Spinal cord (tissue), 10 donors: ENCODE measurements around the gene RBBP9. TPM values are rescaled to one million over a fixed set of nuclear protein-coding genes. Genes with fewer than 3 reads are reported as not detected.
"Not testable (repeated sequence)": the region's sequence is repeated elsewhere in the genome, so short reads cannot be mapped to it uniquely, and the experiment has no call there.

ENCODE experiments used
- DNase-seq, 6 donors: peaks; one replicate each; pipeline versions ENCODE4 v3.0.0 to v3.0.0-alpha.2; 2013 to 2015; ENCODE audit warnings: low spot score in 6 of 6, low read depth in 4 of 6
- H3K27ac ChIP-seq: one replicate; pipeline ENCODE4 v1.5.1; 2013; ENCODE audit warnings: low read depth, low read length, control low read depth
- H3K27me3 ChIP-seq: one replicate; pipeline ENCODE4 v1.6.1; 2013; ENCODE audit warnings: low read length; ENCODE audit not compliant: control insufficient read depth, insufficient read depth
- H3K36me3 ChIP-seq: one replicate; pipeline ENCODE4 v1.6.1; 2013; ENCODE audit warnings: low read length; ENCODE audit not compliant: control insufficient read depth, insufficient read depth
- H3K4me1 ChIP-seq: one replicate; pipeline ENCODE4 v1.6.1; 2013; ENCODE audit warnings: low read length; ENCODE audit not compliant: control insufficient read depth, insufficient read depth
- H3K4me3 ChIP-seq: one replicate; pipeline ENCODE4 v1.5.1; 2013; ENCODE audit warnings: low read depth, low read length, control low read depth
- H3K9me3 ChIP-seq: one replicate; pipeline ENCODE4 v1.6.1; 2013; ENCODE audit warnings: low read length; ENCODE audit not compliant: control insufficient read depth, insufficient read depth
- WGBS: methylation state at CpG from one replicate; pipeline ENCODE4 v1.1.5; 2013; ENCODE audit warnings: missing lambda C conversion rate; ENCODE audit not compliant: insufficient coverage; 5-methylcytosine and 5-hydroxymethylcytosine counted together
- polyA plus RNA-seq, 2 donors: library from polyadenylated mRNA; unstranded; fragments of 120-200 nt; gene quantifications; one replicate each; pipeline ENCODE4 v1.2.1, GENCODE V29; 2013; ENCODE audit not compliant: insufficient read length in 2 of 2
- total RNA-seq, 2 donors: library from RNA; depleted of rRNA in 1 of 2; stranded (reverse); fragments of 120-200 nt in 1 of 2; fragments of >200 nt in 1 of 2; gene quantifications; one replicate each; pipeline versions ENCODE4 v1.2.3 to v1.2.4, GENCODE V29; 2013 to 2014
- donor health status: healthy.

RBBP9 gene
- total and polyA plus RNA-seq, 4 donors: 26.0 to 33.1 (median 29.6) TPM

- Histone ChIP-seq H3K27me3 (no peaks in the 10 kb centered on the region), H3K36me3 (peaks cover 60% of the 10 kb centered on the region), H3K27ac (no peak overlapping the region), H3K9me3 (no peaks in the 10 kb centered on the region), H3K4me1 (no peaks in the 10 kb centered on the region), H3K4me3 (no peak overlapping the region)
- DNase-seq: no peak
Observed at GRCh38 chr20:18529041-18529440, 32.0 kb upstream of the RBBP9 start.

- DNase-seq: no peak
- Histone ChIP-seq H3K36me3 (peaks cover 61% of the 10 kb centered on the region), H3K9me3 (no peaks in the 10 kb centered on the region), H3K4me1 (no peaks in the 10 kb centered on the region), H3K4me3 (no peak overlapping the region), H3K27ac (no peak overlapping the region), H3K27me3 (no peaks in the 10 kb centered on the region)
- 100% methylated on average over 2 of the region's 2 CpGs for WGBS
Observed at GRCh38 chr20:18527836-18528235, 30.8 kb upstream of the RBBP9 start.

GRCh38 chr20:18527339-18527738 is 30.3 kb upstream of the RBBP9 start:
- no peaks in the 10 kb centered on the region for H3K27me3 ChIP-seq
- H3K4me3 ChIP-seq: no peak overlapping the region
- no peaks in the 10 kb centered on the region for H3K4me1 ChIP-seq
- H3K9me3 ChIP-seq: no peaks in the 10 kb centered on the region
- peaks cover 56% of the 10 kb centered on the region for H3K36me3 ChIP-seq
- no peak for DNase-seq
- no peak overlapping the region for H3K27ac ChIP-seq
- WGBS: no CpG with 5 or more reads among the region's 2 CpGs

GRCh38 chr20:18526761-18527160 is 29.7 kb upstream of the RBBP9 start:
- not testable (repeated sequence) for H3K27me3 ChIP-seq, H3K4me3 ChIP-seq, H3K9me3 ChIP-seq, H3K27ac ChIP-seq, DNase-seq, H3K4me1 ChIP-seq
- WGBS: 83% methylated on average over 14 of the region's 14 CpGs
- peaks cover 53% of the 10 kb centered on the region for H3K36me3 ChIP-seq

GRCh38 chr20:18524646-18525045 is 27.6 kb upstream of the RBBP9 start:
- no peak overlapping the region for H3K27ac ChIP-seq
- no peaks in the 10 kb centered on the region for H3K27me3 ChIP-seq
- H3K9me3 ChIP-seq: no peaks in the 10 kb centered on the region
- H3K4me1 ChIP-seq: no peaks in the 10 kb centered on the region
- H3K4me3 ChIP-seq: no peak overlapping the region
- DNase-seq: no peak
- H3K36me3 ChIP-seq: peaks cover 37% of the 10 kb centered on the region
- whole genome bisulfite sequencing: no CpG with 5 or more reads among the region's 1 CpG

GRCh38 chr20:18523066-18523465 is 26.0 kb upstream of the RBBP9 start:
- Histone ChIP-seq H3K9me3 (no peaks in the 10 kb centered on the region), H3K4me3 (no peak overlapping the region), H3K36me3 (peaks cover 33% of the 10 kb centered on the region), H3K27ac (no peak overlapping the region), H3K4me1 (no peaks in the 10 kb centered on the region), H3K27me3 (no peaks in the 10 kb centered on the region)
- DNase-seq: no peak
- 90% methylated on average over 2 of the region's 2 CpGs for WGBS

GRCh38 chr20:18522066-18522465 is 25.0 kb upstream of the RBBP9 start:
- not testable (repeated sequence) for H3K27me3 ChIP-seq, H3K4me1 ChIP-seq, DNase-seq, H3K4me3 ChIP-seq, H3K9me3 ChIP-seq, H3K27ac ChIP-seq
- H3K36me3 ChIP-seq: peaks cover 25% of the 10 kb centered on the region
- WGBS: 65% methylated on average over 7 of the region's 9 CpGs

- H3K4me3 ChIP-seq: no peak overlapping the region
- H3K27ac ChIP-seq: no peak overlapping the region
- peaks cover 23% of the 10 kb centered on the region for H3K36me3 ChIP-seq
- DNase-seq: no peak
- no peaks in the 10 kb centered on the region for H3K9me3 ChIP-seq
- no peaks in the 10 kb centered on the region for H3K27me3 ChIP-seq
- no peaks in the 10 kb centered on the region for H3K4me1 ChIP-seq
Observed at GRCh38 chr20:18515973-18516372, 18.9 kb upstream of the RBBP9 start.

- H3K27ac ChIP-seq: no peak overlapping the region
Observed at GRCh38 chr20:18514127-18514526, 17.1 kb upstream of the RBBP9 start.

GRCh38 chr20:18513208-18513607 is 16.2 kb upstream of the RBBP9 start:
- peaks cover 7% of the 10 kb centered on the region for H3K4me1 ChIP-seq
- no peak overlapping the region for H3K4me3 ChIP-seq
- peaks cover 27% of the 10 kb centered on the region for H3K36me3 ChIP-seq
- no peaks in the 10 kb centered on the region for H3K27me3 ChIP-seq
- 98% methylated on average over 4 of the region's 7 CpGs for WGBS
- H3K9me3 ChIP-seq: no peaks in the 10 kb centered on the region
- no peak for DNase-seq
- H3K27ac ChIP-seq: no peak overlapping the region

More at GRCh38 chr20:18514127-18514526, 17.1 kb upstream of the RBBP9 start:
- Histone ChIP-seq H3K27me3 (no peaks in the 10 kb centered on the region), H3K9me3 (no peaks in the 10 kb centered on the region), H3K36me3 (peaks cover 27% of the 10 kb centered on the region), H3K4me3 (no peak overlapping the region), H3K4me1 (no peaks in the 10 kb centered on the region)
- no peak for DNase-seq
- 86% methylated on average over 5 of the region's 5 CpGs for WGBS
